Raji (cell line): Measurements from ENCODE around the gene GATB.

ENCODE experiments used
- POLR2A ChIP-seq: IDR thresholded peaks from 2 replicates; pipeline ENCODE4 v1.6.1; 2011; ENCODE audit warnings: low read depth, low read length, control low read depth; ENCODE audit not compliant: insufficient read depth

The GATB gene

GRCh38 chr4:151644622-151645021, 116.2 kb downstream of the GATB start:
- TF ChIP-seq POLR2A = no peak

DNA sequence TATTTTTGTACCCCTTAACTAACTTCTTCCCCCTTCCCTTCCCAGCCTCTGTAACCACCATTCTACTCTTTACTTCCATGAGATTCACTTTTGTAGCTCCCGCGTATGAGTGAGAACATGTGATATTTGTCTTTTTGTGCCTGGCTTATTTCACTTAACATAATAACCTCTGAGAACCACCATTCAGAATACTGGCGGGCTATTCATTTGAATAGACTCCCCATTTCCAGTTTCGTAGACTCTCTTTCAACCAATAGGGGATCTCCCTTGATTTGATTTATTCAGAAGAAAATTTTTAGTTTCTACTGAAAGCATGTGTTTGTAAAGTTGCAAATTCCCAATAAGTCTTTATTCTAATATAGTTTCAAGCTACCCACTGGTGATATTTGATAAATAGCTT, 117.2 kb downstream of the GATB start:
- no peak for TF ChIP-seq POLR2A

DNA sequence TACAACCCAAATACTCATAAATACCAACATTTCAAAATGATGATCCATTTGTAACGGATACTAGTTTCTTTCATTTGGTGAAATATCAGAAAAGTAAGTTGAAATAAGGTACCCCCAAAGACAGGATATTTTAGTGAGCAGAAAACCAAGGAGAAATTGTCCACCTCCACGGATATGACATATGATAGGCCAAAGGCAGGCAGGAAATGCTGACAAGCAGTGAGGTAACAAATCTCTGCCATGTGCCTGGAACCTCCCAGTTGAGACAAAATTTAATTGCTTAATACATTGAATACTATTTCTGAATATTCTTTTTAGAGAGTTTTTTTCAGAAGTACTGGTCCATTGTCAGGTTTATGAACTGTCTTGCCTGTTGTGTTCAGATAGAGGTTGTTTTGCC, 118.8 kb downstream of the GATB start:
- TF ChIP-seq POLR2A = no peak

DNA sequence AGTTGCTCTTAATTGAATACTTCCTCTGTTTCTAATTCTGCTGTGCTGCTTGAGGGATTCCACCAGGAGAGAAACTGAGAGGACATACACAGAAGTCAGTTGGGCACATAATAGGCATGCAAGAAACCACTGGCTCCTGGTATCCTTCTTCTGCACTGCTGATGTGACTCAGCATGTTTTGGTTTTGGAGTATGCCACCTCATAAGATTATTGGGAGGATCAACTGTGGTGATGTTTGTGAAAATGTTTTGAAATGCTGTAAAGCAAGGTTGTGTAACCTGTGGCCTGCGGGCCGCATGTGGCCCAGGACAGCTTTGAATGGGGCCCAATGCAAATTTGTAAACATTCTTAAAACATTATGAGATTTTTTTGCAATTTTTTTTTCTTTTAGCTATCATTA, 119.6 kb downstream of the GATB start:
- no peak for TF ChIP-seq POLR2A

GRCh38 chr4:151640381-151640780, 120.4 kb downstream of the GATB start:
- TF ChIP-seq POLR2A = no peak

DNA sequence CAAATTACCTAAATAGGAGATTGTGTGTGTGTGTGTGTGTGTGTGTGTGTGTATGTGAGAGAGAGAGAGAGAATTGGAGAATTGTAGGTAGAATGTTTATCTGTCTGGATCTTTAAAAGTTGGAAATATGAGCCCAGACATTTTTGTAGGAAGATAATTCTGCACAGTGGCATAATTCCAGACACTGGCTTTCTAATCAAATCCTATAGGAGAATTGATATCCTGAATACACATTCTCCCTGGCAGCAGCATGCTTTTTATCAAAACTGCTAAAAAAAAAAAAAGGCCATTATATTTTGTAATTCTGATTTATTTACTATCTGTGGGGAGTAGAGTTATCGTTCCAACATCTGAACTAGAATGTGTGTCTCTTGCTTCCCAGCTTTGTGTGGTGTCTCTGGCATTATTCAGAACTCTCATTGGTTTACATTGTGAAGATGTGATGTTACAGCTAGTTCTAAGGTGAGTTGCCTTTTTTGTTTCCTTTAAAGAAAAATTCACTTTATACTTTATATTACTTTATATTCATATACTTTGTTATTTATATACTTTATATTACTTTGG, 122.4 kb downstream of the GATB start:
- no peak for TF ChIP-seq POLR2A

- TF ChIP-seq POLR2A = no peak
Observed at GRCh38 chr4:151631349-151631748, 129.5 kb downstream of the GATB start.

DNA sequence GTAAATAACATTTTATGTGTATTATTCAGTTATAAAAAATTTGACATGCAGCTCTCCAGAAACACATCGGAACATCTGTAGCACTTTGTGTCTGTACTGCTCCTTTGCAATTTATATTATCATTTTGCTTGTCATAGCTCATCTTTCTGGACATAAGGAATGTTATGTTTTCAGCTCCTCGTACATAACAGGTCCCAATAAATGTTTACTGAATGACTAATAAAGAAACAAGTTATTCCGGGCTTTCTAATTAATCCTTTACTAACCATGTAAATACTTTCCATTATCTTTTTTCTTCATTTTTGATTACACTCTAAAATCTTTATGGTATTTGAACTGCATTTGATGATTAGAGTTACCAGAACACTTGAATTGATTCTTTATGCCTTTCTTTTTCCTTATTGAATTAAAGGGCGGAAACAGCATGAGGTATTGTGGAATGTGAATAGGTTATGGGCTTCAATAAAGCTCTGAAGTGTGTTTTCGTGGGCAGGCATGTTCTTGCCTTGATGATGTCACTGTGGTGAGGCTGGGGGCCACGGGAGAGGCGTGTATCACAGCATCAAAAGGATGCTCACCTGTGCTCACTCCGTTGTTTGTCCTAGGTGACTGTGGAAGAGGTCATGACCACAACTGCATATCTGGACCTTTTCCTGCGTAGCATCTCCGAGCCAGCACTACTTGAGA, 131.6 kb downstream of the GATB start:
- TF ChIP-seq POLR2A = no peak

GRCh38 chr4:151628001-151628608, 132.7 kb downstream of the GATB start:
- TF ChIP-seq POLR2A = no peak

GRCh38 chr4:151627491-151627890, 133.3 kb downstream of the GATB start:
- TF ChIP-seq POLR2A = no peak

DNA sequence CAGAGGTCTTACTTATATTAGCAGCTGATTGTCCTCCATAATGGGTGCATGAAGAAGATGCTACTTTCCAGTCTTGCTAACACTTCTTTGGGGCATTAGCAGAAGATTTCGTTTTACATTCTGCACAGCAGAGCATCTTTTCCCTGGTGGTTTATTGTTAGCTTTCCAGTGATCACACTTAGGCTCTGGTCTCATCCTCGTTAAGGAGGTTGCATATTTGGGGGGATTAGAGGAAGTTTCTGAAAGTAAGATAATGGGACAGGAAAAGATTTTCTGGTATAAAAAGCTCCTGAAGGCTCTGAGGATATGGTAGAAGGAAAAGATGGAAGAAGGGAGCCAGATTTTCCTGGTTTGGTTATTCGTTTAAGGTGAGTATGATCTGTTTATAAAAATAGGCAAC, 134.1 kb downstream of the GATB start:
- no peak for TF ChIP-seq POLR2A

DNA sequence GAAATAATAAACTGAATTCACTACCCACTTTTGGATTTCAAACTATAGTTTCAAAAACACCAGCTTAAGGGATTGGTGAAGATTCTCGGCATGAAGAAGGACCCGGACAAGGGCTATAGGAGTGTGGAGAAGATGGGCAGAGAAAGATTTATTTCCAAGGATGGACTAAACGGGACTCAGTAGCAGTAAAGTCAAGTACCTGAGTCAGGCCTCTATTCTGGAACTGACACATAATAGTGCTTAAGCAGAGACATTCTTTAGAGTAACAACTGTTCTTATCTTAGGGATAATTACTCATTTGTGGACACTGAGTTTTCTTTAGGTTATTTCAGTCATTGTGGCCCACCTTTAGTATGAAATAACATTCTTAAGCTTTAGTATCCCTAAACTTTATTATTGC, 134.6 kb downstream of the GATB start:
- TF ChIP-seq POLR2A = no peak

GRCh38 chr4:151624626-151625565, 135.9 kb downstream of the GATB start:
- TF ChIP-seq POLR2A = no peak
